Measurements from ENCODE around the gene TMEM63A.

The TMEM63A gene

GRCh38 chr1:225835856-225836255 is 46.3 kb downstream of the TMEM63A start:
- Histone ChIP-seq H3K9ac (ENCODE audit: low read length) (no peak overlapping the region), H3K27ac (ENCODE audit: low read depth, low read length) (no peak overlapping the region), H3K4me3 (ENCODE audit: low read depth in 1 of 2, low read length in 2 of 2) (no peak overlapping the region), H3K9me3 (ENCODE audit: low read length) (no peaks in the 10 kb centered on the region), H3K4me1 (ENCODE audit: insufficient read depth, low read length) (peaks cover 13% of the 10 kb centered on the region), H3K27me3 (ENCODE audit: control insufficient read depth in 1 of 2, insufficient read depth in 2 of 2, low read length in 2 of 2) (no peaks in the 10 kb centered on the region), H3K36me3 (ENCODE audit: insufficient read depth, low read length) (peaks cover 58% of the 10 kb centered on the region)

- Histone ChIP-seq H3K9me3 (ENCODE audit: low read length) (no peaks in the 10 kb centered on the region), H3K27ac (ENCODE audit: low read depth, low read length) (peak overlapping the region; percentile 67), H3K4me3 (ENCODE audit: low read depth in 1 of 2, low read length in 2 of 2) (no peak overlapping the region), H3K9ac (ENCODE audit: low read length) (no peak overlapping the region), H3K4me1 (ENCODE audit: insufficient read depth, low read length) (peaks cover 13% of the 10 kb centered on the region), H3K36me3 (ENCODE audit: insufficient read depth, low read length) (peaks cover 56% of the 10 kb centered on the region), H3K27me3 (ENCODE audit: control insufficient read depth in 1 of 2, insufficient read depth in 2 of 2, low read length in 2 of 2) (no peaks in the 10 kb centered on the region)
Measured at GRCh38 chr1:225834417-225835329, 47.5 kb downstream of the TMEM63A start.

GRCh38 chr1:225830841-225831240 is 51.3 kb downstream of the TMEM63A start:
- H3K4me3 ChIP-seq (ENCODE audit: low read depth in 1 of 2, low read length in 2 of 2): no peak overlapping the region
- peaks cover 41% of the 10 kb centered on the region for H3K36me3 ChIP-seq (ENCODE audit: insufficient read depth, low read length)
- H3K4me1 ChIP-seq (ENCODE audit: insufficient read depth, low read length): peaks cover 23% of the 10 kb centered on the region
- no peaks in the 10 kb centered on the region for H3K9me3 ChIP-seq (ENCODE audit: low read length)
- H3K27me3 ChIP-seq (ENCODE audit: control insufficient read depth in 1 of 2, insufficient read depth in 2 of 2, low read length in 2 of 2): no peaks in the 10 kb centered on the region
- no peak overlapping the region for H3K9ac ChIP-seq (ENCODE audit: low read length)
- H3K27ac ChIP-seq (ENCODE audit: low read depth, low read length): no peak overlapping the region

GRCh38 chr1:225828706-225829345 is 53.4 kb downstream of the TMEM63A start:
- Histone ChIP-seq H3K9me3 (ENCODE audit: low read length) (no peaks in the 10 kb centered on the region), H3K4me1 (ENCODE audit: insufficient read depth, low read length) (peaks cover 25% of the 10 kb centered on the region), H3K4me3 (ENCODE audit: low read depth in 1 of 2, low read length in 2 of 2) (no peak overlapping the region), H3K27ac (ENCODE audit: low read depth, low read length) (no peak overlapping the region), H3K36me3 (ENCODE audit: insufficient read depth, low read length) (peaks cover 41% of the 10 kb centered on the region), H3K27me3 (ENCODE audit: control insufficient read depth in 1 of 2, insufficient read depth in 2 of 2, low read length in 2 of 2) (no peaks in the 10 kb centered on the region), H3K9ac (ENCODE audit: low read length) (no peak overlapping the region)

GRCh38 chr1:225827076-225827475 is 55.1 kb downstream of the TMEM63A start:
- Histone ChIP-seq H3K27ac (ENCODE audit: low read depth, low read length) (no peak overlapping the region), H3K4me3 (ENCODE audit: low read depth in 1 of 2, low read length in 2 of 2) (no peak overlapping the region), H3K4me1 (ENCODE audit: insufficient read depth, low read length) (peaks cover 39% of the 10 kb centered on the region)

GRCh38 chr1:225825607-225826007 is 56.6 kb downstream of the TMEM63A start:
- Histone ChIP-seq H3K9ac (ENCODE audit: low read length) (no peak overlapping the region), H3K27ac (ENCODE audit: low read depth, low read length) (no peak overlapping the region), H3K9me3 (ENCODE audit: low read length) (no peaks in the 10 kb centered on the region)

More at GRCh38 chr1:225827076-225827475, 55.1 kb downstream of the TMEM63A start:
- Histone ChIP-seq H3K27me3 (ENCODE audit: control insufficient read depth in 1 of 2, insufficient read depth in 2 of 2, low read length in 2 of 2) (no peaks in the 10 kb centered on the region), H3K9ac (ENCODE audit: low read length) (no peak overlapping the region), H3K9me3 (ENCODE audit: low read length) (no peaks in the 10 kb centered on the region), H3K36me3 (ENCODE audit: insufficient read depth, low read length) (peaks cover 38% of the 10 kb centered on the region)

GRCh38 chr1:225825078-225825477 is 57.1 kb downstream of the TMEM63A start:
- Histone ChIP-seq H3K4me3 (ENCODE audit: low read depth in 1 of 2, low read length in 2 of 2) (no peak overlapping the region), H3K4me1 (ENCODE audit: insufficient read depth, low read length) (peaks cover 47% of the 10 kb centered on the region), H3K27ac (ENCODE audit: low read depth, low read length) (no peak overlapping the region), H3K27me3 (ENCODE audit: control insufficient read depth in 1 of 2, insufficient read depth in 2 of 2, low read length in 2 of 2) (no peaks in the 10 kb centered on the region), H3K9me3 (ENCODE audit: low read length) (no peaks in the 10 kb centered on the region), H3K36me3 (ENCODE audit: insufficient read depth, low read length) (peaks cover 23% of the 10 kb centered on the region), H3K9ac (ENCODE audit: low read length) (no peak overlapping the region)

More at GRCh38 chr1:225825607-225826007, 56.6 kb downstream of the TMEM63A start:
- Histone ChIP-seq H3K27me3 (ENCODE audit: control insufficient read depth in 1 of 2, insufficient read depth in 2 of 2, low read length in 2 of 2) (no peaks in the 10 kb centered on the region), H3K4me1 (ENCODE audit: insufficient read depth, low read length) (peaks cover 42% of the 10 kb centered on the region), H3K36me3 (ENCODE audit: insufficient read depth, low read length) (peaks cover 27% of the 10 kb centered on the region), H3K4me3 (ENCODE audit: low read depth in 1 of 2, low read length in 2 of 2) (no peak overlapping the region)

GRCh38 chr1:225824533-225824941 is 57.6 kb downstream of the TMEM63A start:
- H3K4me1 ChIP-seq (ENCODE audit: insufficient read depth, low read length): peaks cover 53% of the 10 kb centered on the region
- H3K9me3 ChIP-seq (ENCODE audit: low read length): no peaks in the 10 kb centered on the region
- no peak overlapping the region for H3K9ac ChIP-seq (ENCODE audit: low read length)
- H3K4me3 ChIP-seq (ENCODE audit: low read depth in 1 of 2, low read length in 2 of 2): no peak overlapping the region
- H3K36me3 ChIP-seq (ENCODE audit: insufficient read depth, low read length): peaks cover 20% of the 10 kb centered on the region
- H3K27ac ChIP-seq (ENCODE audit: low read depth, low read length): no peak overlapping the region
- no peaks in the 10 kb centered on the region for H3K27me3 ChIP-seq (ENCODE audit: control insufficient read depth in 1 of 2, insufficient read depth in 2 of 2, low read length in 2 of 2)

- H3K4me1 ChIP-seq (ENCODE audit: insufficient read depth, low read length): peaks cover 56% of the 10 kb centered on the region
- H3K9ac ChIP-seq (ENCODE audit: low read length): no peak overlapping the region
- H3K9me3 ChIP-seq (ENCODE audit: low read length): no peaks in the 10 kb centered on the region
- H3K36me3 ChIP-seq (ENCODE audit: insufficient read depth, low read length): peaks cover 13% of the 10 kb centered on the region
- no peaks in the 10 kb centered on the region for H3K27me3 ChIP-seq (ENCODE audit: control insufficient read depth in 1 of 2, insufficient read depth in 2 of 2, low read length in 2 of 2)
- H3K4me3 ChIP-seq (ENCODE audit: low read depth in 1 of 2, low read length in 2 of 2): no peak overlapping the region
- H3K27ac ChIP-seq (ENCODE audit: low read depth, low read length): no peak overlapping the region
Measured at GRCh38 chr1:225823811-225824261, 58.3 kb downstream of the TMEM63A start.

GRCh38 chr1:225822655-225823403 is 59.4 kb downstream of the TMEM63A start:
- Histone ChIP-seq H3K9ac (ENCODE audit: low read length) (no peak overlapping the region), H3K4me1 (ENCODE audit: insufficient read depth, low read length) (peaks cover 66% of the 10 kb centered on the region), H3K27me3 (ENCODE audit: control insufficient read depth in 1 of 2, insufficient read depth in 2 of 2, low read length in 2 of 2) (no peaks in the 10 kb centered on the region), H3K36me3 (ENCODE audit: insufficient read depth, low read length) (peaks cover 13% of the 10 kb centered on the region), H3K4me3 (ENCODE audit: low read depth in 1 of 2, low read length in 2 of 2) (no peak overlapping the region), H3K9me3 (ENCODE audit: low read length) (no peaks in the 10 kb centered on the region), H3K27ac (ENCODE audit: low read depth, low read length) (no peak overlapping the region)

GRCh38 chr1:225820522-225821120 is 61.6 kb downstream of the TMEM63A start:
- Histone ChIP-seq H3K9me3 (ENCODE audit: low read length) (no peaks in the 10 kb centered on the region), H3K4me3 (ENCODE audit: low read depth in 1 of 2, low read length in 2 of 2) (no peak overlapping the region), H3K4me1 (ENCODE audit: insufficient read depth, low read length) (peaks cover 75% of the 10 kb centered on the region), H3K27ac (ENCODE audit: low read depth, low read length) (no peak overlapping the region), H3K36me3 (ENCODE audit: insufficient read depth, low read length) (peaks cover 13% of the 10 kb centered on the region), H3K27me3 (ENCODE audit: control insufficient read depth in 1 of 2, insufficient read depth in 2 of 2, low read length in 2 of 2) (no peaks in the 10 kb centered on the region), H3K9ac (ENCODE audit: low read length) (no peak overlapping the region)

Data from muscle layer of colon (tissue), 2 donors.